ENCODE results near the gene GFPT2.

DNA sequence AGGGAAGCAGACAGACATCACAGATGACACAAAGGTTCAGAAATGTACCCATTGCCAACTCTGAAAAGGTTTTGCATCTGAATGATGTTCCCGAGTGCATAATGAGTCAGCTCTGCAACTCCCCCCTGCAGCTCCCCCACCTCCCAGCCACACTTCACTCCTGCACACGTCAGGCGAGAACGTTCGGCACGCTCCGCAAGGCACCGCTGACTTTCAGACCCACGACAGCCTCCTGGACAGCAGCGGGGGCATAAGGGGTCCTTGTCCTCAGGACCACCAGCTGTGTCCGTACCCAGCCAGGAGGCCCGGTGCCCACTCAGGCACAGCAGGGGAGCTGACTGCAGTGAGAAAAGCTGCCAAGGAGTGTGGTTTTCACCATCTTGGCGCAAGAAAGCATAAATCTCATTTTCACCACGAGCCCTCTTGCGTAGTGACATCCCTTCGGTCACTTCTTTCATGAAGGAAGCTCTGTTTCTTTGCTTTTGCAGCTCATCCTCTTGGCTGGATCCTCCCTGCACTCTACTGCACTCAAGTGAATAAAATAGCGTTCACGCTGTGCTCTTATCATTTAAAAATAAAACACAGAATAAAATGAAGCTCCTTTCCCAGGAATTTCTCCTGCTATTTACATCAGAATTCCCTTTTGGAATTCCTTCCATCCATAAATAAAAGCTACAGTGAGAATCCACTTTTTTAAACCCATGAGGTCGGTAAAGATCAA, 9.9 kb downstream of the GFPT2 start:
- TF ChIP-seq, protein P1, sequence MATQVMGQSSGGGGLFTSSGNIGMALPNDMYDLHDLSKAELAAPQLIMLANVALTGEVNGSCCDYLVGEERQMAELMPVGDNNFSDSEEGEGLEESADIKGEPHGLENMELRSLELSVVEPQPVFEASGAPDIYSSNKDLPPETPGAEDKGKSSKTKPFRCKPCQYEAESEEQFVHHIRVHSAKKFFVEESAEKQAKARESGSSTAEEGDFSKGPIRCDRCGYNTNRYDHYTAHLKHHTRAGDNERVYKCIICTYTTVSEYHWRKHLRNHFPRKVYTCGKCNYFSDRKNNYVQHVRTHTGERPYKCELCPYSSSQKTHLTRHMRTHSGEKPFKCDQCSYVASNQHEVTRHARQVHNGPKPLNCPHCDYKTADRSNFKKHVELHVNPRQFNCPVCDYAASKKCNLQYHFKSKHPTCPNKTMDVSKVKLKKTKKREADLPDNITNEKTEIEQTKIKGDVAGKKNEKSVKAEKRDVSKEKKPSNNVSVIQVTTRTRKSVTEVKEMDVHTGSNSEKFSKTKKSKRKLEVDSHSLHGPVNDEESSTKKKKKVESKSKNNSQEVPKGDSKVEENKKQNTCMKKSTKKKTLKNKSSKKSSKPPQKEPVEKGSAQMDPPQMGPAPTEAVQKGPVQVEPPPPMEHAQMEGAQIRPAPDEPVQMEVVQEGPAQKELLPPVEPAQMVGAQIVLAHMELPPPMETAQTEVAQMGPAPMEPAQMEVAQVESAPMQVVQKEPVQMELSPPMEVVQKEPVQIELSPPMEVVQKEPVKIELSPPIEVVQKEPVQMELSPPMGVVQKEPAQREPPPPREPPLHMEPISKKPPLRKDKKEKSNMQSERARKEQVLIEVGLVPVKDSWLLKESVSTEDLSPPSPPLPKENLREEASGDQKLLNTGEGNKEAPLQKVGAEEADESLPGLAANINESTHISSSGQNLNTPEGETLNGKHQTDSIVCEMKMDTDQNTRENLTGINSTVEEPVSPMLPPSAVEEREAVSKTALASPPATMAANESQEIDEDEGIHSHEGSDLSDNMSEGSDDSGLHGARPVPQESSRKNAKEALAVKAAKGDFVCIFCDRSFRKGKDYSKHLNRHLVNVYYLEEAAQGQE (IDR thresholded peaks at IDR 0.05; ENCODE audit: low read depth), result no peak
- TF ChIP-seq YY1 (IDR thresholded peaks at IDR 0.05; ENCODE audit: low read depth) (no peak), CEBPB (IDR thresholded peaks at IDR 0.05) (no peak), NFIC (IDR thresholded peaks at IDR 0.05) (0 out of 2 replicates have a peak, but pooled peaks have one; percentile 24), RAD21 (IDR thresholded peaks at IDR 0.05; ENCODE audit: low read depth) (no peak), TEAD4 (IDR thresholded peaks at IDR 0.05) (no peak), EGR1 (IDR thresholded peaks at IDR 0.05) (no peak)
- TF ChIP-seq, protein P2, sequence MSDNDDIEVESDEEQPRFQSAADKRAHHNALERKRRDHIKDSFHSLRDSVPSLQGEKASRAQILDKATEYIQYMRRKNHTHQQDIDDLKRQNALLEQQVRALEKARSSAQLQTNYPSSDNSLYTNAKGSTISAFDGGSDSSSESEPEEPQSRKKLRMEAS (IDR thresholded peaks at IDR 0.05), result 0 out of 2 replicates have a peak, but pooled peaks have one; percentile 18
- TF ChIP-seq, protein P3, sequence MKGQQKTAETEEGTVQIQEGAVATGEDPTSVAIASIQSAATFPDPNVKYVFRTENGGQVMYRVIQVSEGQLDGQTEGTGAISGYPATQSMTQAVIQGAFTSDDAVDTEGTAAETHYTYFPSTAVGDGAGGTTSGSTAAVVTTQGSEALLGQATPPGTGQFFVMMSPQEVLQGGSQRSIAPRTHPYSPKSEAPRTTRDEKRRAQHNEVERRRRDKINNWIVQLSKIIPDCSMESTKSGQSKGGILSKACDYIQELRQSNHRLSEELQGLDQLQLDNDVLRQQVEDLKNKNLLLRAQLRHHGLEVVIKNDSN (IDR thresholded peaks at IDR 0.05), result no peak
